ENCODE data around the gene NOP16. TPM values are rescaled to one million over a fixed set of nuclear protein-coding genes. Genes with fewer than 3 reads are reported as not detected.

The NOP16 gene
- total and polyA plus RNA-seq, 2 of the 13 experiments (the other 11 are each of a cell fraction or from before 2014, with no cell fraction given), result 43.3 to 48.4 TPM

- TF ChIP-seq GMEB1 (CRISPR knock-in tag; IDR thresholded peaks at IDR 0.05; ENCODE audit: borderline replicate concordance), result no peak; the same call in 1 of the 2 replicates
- TF ChIP-seq MYC (CRISPR knock-in tag; IDR thresholded peaks at IDR 0.05; ENCODE audit: borderline replicate concordance), result no peak
- TF ChIP-seq IRF2 (CRISPR knock-in tag; IDR thresholded peaks at IDR 0.05), result no peak
- no peak for TF ChIP-seq BRD4 (CRISPR knock-in tag; IDR thresholded peaks at IDR 0.05)
- TF ChIP-seq ZNF441 (CRISPR knock-in tag; IDR thresholded peaks at IDR 0.05; ENCODE audit: borderline replicate concordance), result no peak
- TF ChIP-seq ATM (IDR thresholded peaks at IDR 0.05; ENCODE audit: borderline replicate concordance), result no peak
- TF ChIP-seq SAFB2 (CRISPR knock-in tag; IDR thresholded peaks at IDR 0.05; ENCODE audit: borderline replicate concordance, low read depth), result no peak
- no peak for TF ChIP-seq ZFP41 (CRISPR knock-in tag; IDR thresholded peaks at IDR 0.05; ENCODE audit: borderline replicate concordance)
- no peak for TF ChIP-seq PRDM15 (CRISPR knock-in tag; IDR thresholded peaks at IDR 0.05)
- no peak; the same call in 1 of the 2 replicates for TF ChIP-seq NFKB2 (CRISPR knock-in tag; IDR thresholded peaks at IDR 0.05; ENCODE audit: borderline replicate concordance)
- TF ChIP-seq ZMYM4 (CRISPR knock-in tag; IDR thresholded peaks at IDR 0.05), result no peak; the same call in 1 of the 2 replicates
- TF ChIP-seq HIVEP1 (CRISPR knock-in tag; IDR thresholded peaks at IDR 0.05), result no peak
- peak; percentile 90 for TF ChIP-seq YY1 (IDR thresholded peaks at IDR 0.05; ENCODE audit: insufficient read depth, insufficient replicate concordance, low read depth, low read length)
- TF ChIP-seq ZNF484 (CRISPR knock-in tag; IDR thresholded peaks at IDR 0.05; ENCODE audit: borderline replicate concordance, low read depth), result no peak
- TF ChIP-seq XRCC5 (optimal IDR thresholded peaks at IDR 0.05; ENCODE audit: low read length), result peak; percentile 5
- TF ChIP-seq ZNF253 (CRISPR knock-in tag; IDR thresholded peaks at IDR 0.05; ENCODE audit: borderline replicate concordance), result no peak
- TF ChIP-seq SNAI1 (CRISPR knock-in tag; IDR thresholded peaks at IDR 0.05; ENCODE audit: borderline replicate concordance), result no peak
- no peak for TF ChIP-seq USF2 (IDR thresholded peaks at IDR 0.05; ENCODE audit: low read depth, low read length)
- TF ChIP-seq USF2 (CRISPR knock-in tag; IDR thresholded peaks at IDR 0.05; ENCODE audit: borderline replicate concordance), result no peak
- TF ChIP-seq ZNF780A (CRISPR knock-in tag; IDR thresholded peaks at IDR 0.05), result no peak
- TF ChIP-seq ZNF576 (CRISPR knock-in tag; IDR thresholded peaks at IDR 0.05), result no peak
Observed at GRCh38 chr5:176389135-176390123, 1.0 kb upstream of the NOP16 start (continued).
